ENCODE results near the gene SLC25A51. TPM values are rescaled to one million over a fixed set of nuclear protein-coding genes. Genes with fewer than 3 reads are reported as not detected.

The SLC25A51 gene
- total RNA-seq, 1 donor from 2014 or later: 32.5 TPM

DNA sequence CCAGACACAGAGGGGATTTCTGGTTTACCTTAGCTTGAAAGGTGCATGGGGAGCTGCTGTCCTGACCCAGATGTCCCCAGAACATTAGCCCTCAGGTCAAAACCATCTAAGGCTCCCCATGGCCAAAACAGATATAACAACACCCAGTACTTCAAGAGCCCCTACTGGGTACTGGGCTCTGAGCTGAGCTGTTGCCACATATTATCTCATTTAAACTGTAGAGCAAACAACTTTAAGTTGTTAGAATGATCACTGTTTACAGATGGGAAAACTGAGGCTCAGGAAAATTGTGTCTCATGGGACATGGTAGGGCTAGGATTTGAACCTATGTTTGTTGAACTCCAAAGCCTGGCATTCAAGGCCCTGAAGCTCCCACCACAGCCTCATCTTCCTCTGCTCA is 20.6 kb upstream of the SLC25A51 start:
- Mint-ChIP-seq H3K4me1 (peaks cover 49% of the 10 kb centered on the region), H3K27me3 (ENCODE audit: low read depth) (no peaks in the 10 kb centered on the region), H3K36me3 (ENCODE audit: low read depth) (no peaks in the 10 kb centered on the region), H3K4me3 (no peak overlapping the region), H3K9me3 (no peaks in the 10 kb centered on the region), H3K27ac (ENCODE audit: unreplicated experiment) (peak overlapping the region; percentile 19)
- no peak for DNase-seq (ENCODE audit: low read depth, low spot score)
- TF ChIP-seq, protein P1, sequence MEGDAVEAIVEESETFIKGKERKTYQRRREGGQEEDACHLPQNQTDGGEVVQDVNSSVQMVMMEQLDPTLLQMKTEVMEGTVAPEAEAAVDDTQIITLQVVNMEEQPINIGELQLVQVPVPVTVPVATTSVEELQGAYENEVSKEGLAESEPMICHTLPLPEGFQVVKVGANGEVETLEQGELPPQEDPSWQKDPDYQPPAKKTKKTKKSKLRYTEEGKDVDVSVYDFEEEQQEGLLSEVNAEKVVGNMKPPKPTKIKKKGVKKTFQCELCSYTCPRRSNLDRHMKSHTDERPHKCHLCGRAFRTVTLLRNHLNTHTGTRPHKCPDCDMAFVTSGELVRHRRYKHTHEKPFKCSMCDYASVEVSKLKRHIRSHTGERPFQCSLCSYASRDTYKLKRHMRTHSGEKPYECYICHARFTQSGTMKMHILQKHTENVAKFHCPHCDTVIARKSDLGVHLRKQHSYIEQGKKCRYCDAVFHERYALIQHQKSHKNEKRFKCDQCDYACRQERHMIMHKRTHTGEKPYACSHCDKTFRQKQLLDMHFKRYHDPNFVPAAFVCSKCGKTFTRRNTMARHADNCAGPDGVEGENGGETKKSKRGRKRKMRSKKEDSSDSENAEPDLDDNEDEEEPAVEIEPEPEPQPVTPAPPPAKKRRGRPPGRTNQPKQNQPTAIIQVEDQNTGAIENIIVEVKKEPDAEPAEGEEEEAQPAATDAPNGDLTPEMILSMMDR (conservative IDR thresholded peaks at IDR 0.05): no peak

DNA sequence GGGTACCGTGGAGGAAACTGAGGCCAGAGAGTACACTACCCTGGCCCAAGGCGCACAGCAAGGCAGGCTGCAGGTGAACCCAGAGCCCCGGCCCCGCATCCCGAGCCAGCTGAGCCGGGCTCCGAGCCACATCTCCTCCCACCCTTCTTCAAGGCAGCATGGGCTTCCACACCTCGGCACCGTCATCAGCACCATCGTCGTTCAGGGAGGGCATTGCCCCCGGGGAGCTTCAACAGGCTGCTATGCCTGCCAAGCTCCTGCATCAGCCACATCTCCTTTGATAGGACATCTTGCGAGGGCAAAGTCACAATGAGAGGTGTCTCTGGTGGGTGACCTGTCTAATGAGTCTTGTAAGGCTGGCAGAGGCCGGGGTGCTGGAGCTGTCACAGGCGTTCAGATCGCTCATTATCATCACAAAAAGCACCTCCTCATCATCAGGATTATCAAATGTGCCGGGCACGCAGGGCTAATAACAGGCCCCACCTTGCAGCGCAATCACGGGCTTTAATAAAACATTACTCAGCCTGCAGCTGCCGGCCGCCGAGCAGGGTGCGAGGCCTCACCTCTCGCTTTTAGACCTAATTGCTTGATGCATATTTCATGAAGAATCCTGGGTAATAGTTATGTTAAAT is 20.0 kb upstream of the SLC25A51 start:
- Mint-ChIP-seq H3K27ac (ENCODE audit: unreplicated experiment) (no peak overlapping the region), H3K27me3 (ENCODE audit: low read depth) (no peaks in the 10 kb centered on the region), H3K4me3 (no peak overlapping the region), H3K9me3 (no peaks in the 10 kb centered on the region), H3K36me3 (ENCODE audit: low read depth) (no peaks in the 10 kb centered on the region), H3K4me1 (peaks cover 53% of the 10 kb centered on the region)
- TF ChIP-seq, protein P1 (conservative IDR thresholded peaks at IDR 0.05): no peak
- DNase-seq (ENCODE audit: low read depth, low spot score): no peak

DNA sequence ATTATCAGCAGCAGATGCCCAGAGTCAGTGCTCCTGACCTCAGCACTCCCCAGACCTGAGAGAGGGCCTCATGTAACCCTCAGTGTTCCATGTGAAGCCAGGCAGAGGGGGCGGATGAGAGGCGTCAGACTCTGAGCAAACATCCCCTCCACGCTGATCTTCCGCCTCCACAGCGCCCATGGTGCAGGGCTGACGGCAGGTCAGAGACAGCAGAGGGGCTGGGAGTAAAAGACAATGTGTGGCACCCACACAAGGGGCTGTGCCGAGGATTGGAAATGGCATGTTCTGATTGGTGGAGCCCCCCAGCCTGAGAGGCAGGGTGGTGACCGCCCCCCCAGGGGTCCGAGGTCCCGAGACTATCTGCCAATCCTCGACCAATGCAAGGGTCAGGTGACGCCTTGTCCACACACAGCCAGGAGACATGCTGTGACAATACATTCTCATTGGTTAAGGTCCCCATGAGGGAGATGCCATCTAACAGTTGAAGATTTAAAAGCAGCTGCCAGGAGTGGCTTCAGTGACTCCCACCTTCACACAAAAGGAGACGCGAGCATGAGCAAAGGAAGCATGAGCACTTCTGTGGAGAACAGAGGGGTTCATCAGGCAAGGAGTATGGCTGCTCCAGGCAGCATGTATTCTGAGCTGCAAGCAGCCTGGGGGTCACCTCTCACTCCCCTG is 19.3 kb upstream of the SLC25A51 start:
- TF ChIP-seq, protein P1 (conservative IDR thresholded peaks at IDR 0.05): no peak
- no peak overlapping the region for H3K27ac Mint-ChIP-seq (ENCODE audit: unreplicated experiment)
- H3K36me3 Mint-ChIP-seq (ENCODE audit: low read depth): no peaks in the 10 kb centered on the region
- H3K27me3 Mint-ChIP-seq (ENCODE audit: low read depth): no peaks in the 10 kb centered on the region
- H3K9me3 Mint-ChIP-seq: no peaks in the 10 kb centered on the region
- no peak for DNase-seq (ENCODE audit: low read depth, low spot score)
- no peak overlapping the region for H3K4me3 Mint-ChIP-seq
- peaks cover 51% of the 10 kb centered on the region for H3K4me1 Mint-ChIP-seq

DNA sequence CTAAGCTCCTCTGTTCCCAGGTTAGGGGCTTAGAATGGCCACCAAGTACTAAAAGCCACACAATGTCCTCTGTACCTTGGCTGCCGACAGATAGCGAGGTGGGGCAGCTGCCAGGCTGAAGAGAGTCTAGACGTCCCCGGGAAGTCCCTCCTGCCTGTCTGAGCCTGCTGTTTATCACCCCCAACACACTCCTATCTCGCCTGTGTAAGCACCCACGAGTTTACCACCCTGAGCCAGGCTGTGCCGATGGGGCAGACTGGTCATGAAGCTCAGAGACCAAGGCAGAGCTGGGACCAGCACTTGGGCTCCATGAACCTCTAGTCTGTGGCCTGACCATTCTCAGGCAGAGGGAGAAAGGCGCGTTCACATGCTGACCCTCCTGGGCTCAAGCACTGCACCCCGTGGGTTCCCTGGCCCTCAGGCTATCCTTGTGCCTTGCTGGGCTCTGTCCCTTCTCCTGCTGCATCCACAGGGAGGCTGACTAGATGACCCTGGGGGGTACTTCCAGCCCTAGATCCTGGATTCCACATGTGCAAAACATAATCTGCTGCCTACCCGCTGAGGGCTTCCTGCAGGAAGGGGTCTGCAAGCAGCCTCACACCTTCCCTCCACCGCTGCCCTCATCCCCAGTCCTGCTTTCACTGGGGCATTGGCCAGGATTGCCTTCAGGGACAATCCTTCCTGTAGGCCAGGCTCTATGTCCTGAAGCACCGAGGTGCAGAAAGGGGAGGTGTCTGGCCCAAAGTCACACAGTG is 18.6 kb upstream of the SLC25A51 start:
- H3K4me1 Mint-ChIP-seq: peaks cover 49% of the 10 kb centered on the region
- no peak overlapping the region for H3K4me3 Mint-ChIP-seq
- H3K27ac Mint-ChIP-seq (ENCODE audit: unreplicated experiment): no peak overlapping the region
- H3K27me3 Mint-ChIP-seq (ENCODE audit: low read depth): no peaks in the 10 kb centered on the region
- H3K9me3 Mint-ChIP-seq: no peaks in the 10 kb centered on the region
- no peaks in the 10 kb centered on the region for H3K36me3 Mint-ChIP-seq (ENCODE audit: low read depth)
- TF ChIP-seq, protein P1 (conservative IDR thresholded peaks at IDR 0.05): no peak
- DNase-seq (ENCODE audit: low read depth, low spot score): no peak

DNA sequence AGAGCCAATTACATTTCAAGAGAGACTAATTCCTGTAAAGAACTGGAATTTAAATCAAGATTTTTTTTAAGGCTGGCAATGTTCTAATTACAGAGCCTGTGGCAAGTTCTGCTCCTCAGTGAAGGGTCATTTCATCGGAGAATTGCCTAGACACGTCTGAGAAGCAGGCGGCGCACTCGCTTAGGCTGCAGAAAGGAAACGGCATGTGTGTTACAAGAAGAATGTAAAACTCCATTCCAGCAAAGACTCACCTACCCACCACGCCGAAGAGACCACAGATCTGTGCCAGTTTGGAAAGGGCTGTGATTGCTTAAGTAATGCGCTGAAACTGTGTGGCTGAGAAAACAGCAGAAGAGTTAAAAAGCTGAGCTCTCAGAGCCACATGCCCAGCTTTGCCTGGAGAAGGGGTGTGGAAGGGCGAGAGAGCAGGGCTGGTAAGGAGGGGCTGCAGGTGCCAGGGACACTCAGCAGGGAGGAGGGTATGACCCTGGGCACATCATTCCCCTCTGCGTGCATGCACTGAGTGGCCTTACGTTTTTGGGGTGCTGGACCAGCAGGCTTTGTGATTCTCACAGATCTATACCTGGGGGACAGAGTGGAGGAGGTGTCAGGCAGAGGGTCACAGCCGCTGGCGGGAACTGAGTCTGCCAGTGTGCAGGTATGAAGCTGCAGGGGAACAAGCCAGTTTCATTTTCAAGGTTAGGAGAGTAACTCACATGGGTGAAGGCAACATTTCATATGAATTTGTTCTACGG is 17.8 kb upstream of the SLC25A51 start:
- Mint-ChIP-seq H3K27me3 (ENCODE audit: low read depth) (no peaks in the 10 kb centered on the region), H3K4me1 (peaks cover 50% of the 10 kb centered on the region), H3K4me3 (no peak overlapping the region), H3K27ac (ENCODE audit: unreplicated experiment) (no peak overlapping the region), H3K36me3 (ENCODE audit: low read depth) (no peaks in the 10 kb centered on the region), H3K9me3 (no peaks in the 10 kb centered on the region)
- TF ChIP-seq, protein P1 (conservative IDR thresholded peaks at IDR 0.05): no peak
- DNase-seq (ENCODE audit: low read depth, low spot score): no peak

All from neural crest cell (in vitro differentiated cells).